ENCODE data around the gene TTC13.
A peak's percentile ranks its signal among the peaks of the same experiment; 100 is the strongest.
"Not testable (repeated sequence)": the region's sequence is repeated elsewhere in the genome, so short reads cannot be mapped to it uniquely, and the experiment has no call there.

Gene TTC13, protein sequence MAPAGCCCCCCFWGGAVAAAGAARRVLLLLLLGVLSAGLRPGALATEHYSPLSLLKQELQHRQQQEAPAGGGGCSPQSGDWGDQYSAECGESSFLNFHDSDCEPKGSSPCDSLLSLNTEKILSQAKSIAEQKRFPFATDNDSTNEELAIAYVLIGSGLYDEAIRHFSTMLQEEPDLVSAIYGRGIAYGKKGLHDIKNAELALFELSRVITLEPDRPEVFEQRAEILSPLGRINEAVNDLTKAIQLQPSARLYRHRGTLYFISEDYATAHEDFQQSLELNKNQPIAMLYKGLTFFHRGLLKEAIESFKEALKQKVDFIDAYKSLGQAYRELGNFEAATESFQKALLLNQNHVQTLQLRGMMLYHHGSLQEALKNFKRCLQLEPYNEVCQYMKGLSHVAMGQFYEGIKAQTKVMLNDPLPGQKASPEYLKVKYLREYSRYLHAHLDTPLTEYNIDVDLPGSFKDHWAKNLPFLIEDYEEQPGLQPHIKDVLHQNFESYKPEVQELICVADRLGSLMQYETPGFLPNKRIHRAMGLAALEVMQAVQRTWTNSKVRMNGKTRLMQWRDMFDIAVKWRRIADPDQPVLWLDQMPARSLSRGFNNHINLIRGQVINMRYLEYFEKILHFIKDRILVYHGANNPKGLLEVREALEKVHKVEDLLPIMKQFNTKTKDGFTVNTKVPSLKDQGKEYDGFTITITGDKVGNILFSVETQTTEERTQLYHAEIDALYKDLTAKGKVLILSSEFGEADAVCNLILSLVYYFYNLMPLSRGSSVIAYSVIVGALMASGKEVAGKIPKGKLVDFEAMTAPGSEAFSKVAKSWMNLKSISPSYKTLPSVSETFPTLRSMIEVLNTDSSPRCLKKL

GRCh38 chr1:230978491-230979388, at the start of gene TTC13, which contains the start of gene ARV1:
Gene TTC13 (minus strand): TSS chr1:230978861. CDS start chr1:230978830, 31 bp downstream.
Gene ARV1 (plus strand): TSS chr1:230979094. CDS start chr1:230979106, 12 bp downstream.
- no peak for TF ChIP-seq CTCF (IDR thresholded peaks at IDR 0.05; ENCODE audit: low read depth, low read length)
- peak within 1 kb of the TSS; percentile 92 for H3K4me3 ChIP-seq (ENCODE audit: low read depth, low read length)

- H3K4me3 ChIP-seq (ENCODE audit: low read depth, low read length): no peak overlapping the region
- TF ChIP-seq CTCF (IDR thresholded peaks at IDR 0.05; ENCODE audit: low read depth, low read length): no peak
Observed at GRCh38 chr1:231027971-231028370, 49.3 kb upstream of the TTC13 start.

DNA sequence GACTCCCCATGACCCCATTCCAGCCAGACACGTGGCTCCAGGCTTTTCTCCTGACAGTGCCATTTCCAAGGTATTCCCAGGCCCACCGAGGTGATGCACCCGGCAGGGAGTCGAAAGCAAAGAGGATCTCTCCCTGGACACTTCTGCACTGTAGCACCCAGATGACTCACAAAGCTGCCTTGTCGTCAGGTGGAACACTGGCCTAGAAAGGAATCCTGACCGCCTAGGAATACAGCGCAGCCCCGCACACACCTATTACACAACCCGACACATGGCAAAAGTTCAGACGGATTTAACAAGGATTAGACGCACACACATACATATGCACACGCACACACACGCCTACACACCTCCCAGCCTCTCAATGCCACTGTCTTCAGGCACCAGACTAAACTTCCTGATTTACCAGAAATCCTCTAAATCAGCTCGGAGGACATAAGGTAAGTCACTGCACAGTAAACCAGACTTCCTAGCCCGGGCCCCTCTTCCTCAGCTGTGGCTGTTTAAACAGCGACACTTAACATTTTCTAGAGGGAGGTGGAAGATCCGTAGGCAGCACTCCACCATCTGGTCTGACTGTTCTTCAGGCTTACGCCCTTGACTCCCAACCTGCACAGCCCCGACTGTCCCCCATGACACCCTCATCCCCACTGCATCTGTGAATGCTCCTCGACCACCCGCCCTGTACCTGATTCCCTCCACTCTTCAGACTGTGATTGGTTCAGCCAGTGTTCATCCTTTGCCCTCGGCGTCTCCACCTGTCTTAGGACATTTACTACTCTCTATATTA, 48.7 kb upstream of the TTC13 start:
- H3K4me3 ChIP-seq (ENCODE audit: low read depth, low read length): no peak overlapping the region
- TF ChIP-seq CTCF (IDR thresholded peaks at IDR 0.05; ENCODE audit: low read depth, low read length): no peak

- no peak for TF ChIP-seq CTCF (IDR thresholded peaks at IDR 0.05; ENCODE audit: low read depth, low read length)
- no peak overlapping the region for H3K4me3 ChIP-seq (ENCODE audit: low read depth, low read length)
Observed at GRCh38 chr1:231026576-231026975, 47.9 kb upstream of the TTC13 start.

- no peak overlapping the region for H3K4me3 ChIP-seq (ENCODE audit: low read depth, low read length)
- no peak for TF ChIP-seq CTCF (IDR thresholded peaks at IDR 0.05; ENCODE audit: low read depth, low read length)
Observed at GRCh38 chr1:231023150-231023549, 44.5 kb upstream of the TTC13 start.

DNA sequence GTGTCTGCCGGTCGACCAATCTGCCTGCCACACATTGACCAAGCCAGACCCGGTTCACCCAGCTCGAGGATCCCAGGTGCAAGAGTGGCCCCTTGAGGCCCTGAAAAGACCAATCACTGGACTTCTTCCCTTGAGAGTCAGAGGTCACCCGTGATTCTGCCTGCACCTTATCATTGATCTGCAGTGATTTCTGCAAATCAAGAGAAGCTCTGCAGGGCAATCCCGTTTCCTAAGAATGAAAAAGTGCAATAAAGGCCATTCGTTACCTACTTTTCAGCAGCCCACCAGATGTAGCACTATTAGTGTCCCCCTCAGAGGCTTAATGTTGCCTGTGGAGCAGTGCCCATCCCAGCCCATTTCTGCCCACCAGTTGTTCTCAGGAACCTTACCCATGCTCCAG, 43.9 kb upstream of the TTC13 start:
- H3K4me3 ChIP-seq (ENCODE audit: low read depth, low read length): not testable (repeated sequence)
